Neuronal stem cell (in vitro differentiated cells): ENCODE measurements around the gene EEIG2.

Experiments used
- DNase-seq: peaks from one replicate; pipeline ENCODE4 v3.0.0-alpha.2; 2013; ENCODE audit warnings: low spot score
- H2AFZ ChIP-seq: one replicate; pipeline ENCODE4 v1.6.1; 2013; ENCODE audit warnings: mild to moderate bottlenecking, low read length, inconsistent platforms
- H2AK5ac ChIP-seq: 2 replicates; pipeline ENCODE4 v1.6.1; 2013; ENCODE audit warnings: low read depth, mild to moderate bottlenecking, inconsistent platforms, low read length, moderate library complexity, mixed read lengths
- H2BK120ac ChIP-seq: 2 replicates; pipeline ENCODE4 v1.6.1; 2013; ENCODE audit warnings: low read depth, mild to moderate bottlenecking, inconsistent platforms, low read length, moderate library complexity, mixed read lengths
- H2BK12ac ChIP-seq: one replicate; pipeline ENCODE4 v1.6.1; 2013; ENCODE audit warnings: low read length, inconsistent platforms
- H2BK15ac ChIP-seq: 2 replicates; pipeline ENCODE4 v1.6.1; 2013; ENCODE audit warnings: mild to moderate bottlenecking, low read length, inconsistent platforms, mixed read lengths
- H2BK5ac ChIP-seq: one replicate; pipeline ENCODE4 v1.6.1; 2013; ENCODE audit warnings: inconsistent platforms, mild to moderate bottlenecking, low read length, moderate library complexity
- H3K14ac ChIP-seq: one replicate; pipeline ENCODE4 v1.6.1; 2013; ENCODE audit warnings: low read length, inconsistent platforms
- H3K18ac ChIP-seq: 2 replicates; pipeline ENCODE4 v1.6.1; 2013; ENCODE audit warnings: low read length, inconsistent platforms
- H3K23ac ChIP-seq: 2 replicates; pipeline ENCODE4 v1.6.1; 2013; ENCODE audit warnings: low read depth, mild to moderate bottlenecking, mixed read lengths, low read length, inconsistent platforms; ENCODE audit not compliant: poor library complexity
- H3K27ac ChIP-seq: replicated peaks from 3 replicates; pipeline ENCODE4 v1.5.1; 2013; ENCODE audit warnings: low read length, inconsistent platforms
- H3K27me3 ChIP-seq, 3 experiments: 2 replicates each; pipeline ENCODE4 v1.6.1; 2013; ENCODE audit warnings: low read length in 3 of 3, mild to moderate bottlenecking in 2 of 3, inconsistent platforms in 1 of 3, low read depth in 1 of 3, mixed read lengths in 1 of 3, moderate library complexity in 1 of 3; ENCODE audit not compliant: control insufficient read depth in 3 of 3, insufficient read depth in 3 of 3
- H3K36me3 ChIP-seq, 2 donors: replicated peaks in 1 of 2; 2 replicates each; pipeline ENCODE4 v1.6.1; 2013; ENCODE audit warnings: low read length in 2 of 2; ENCODE audit not compliant: control insufficient read depth in 2 of 2, insufficient read depth in 2 of 2
- H3K4ac ChIP-seq: 2 replicates; pipeline ENCODE4 v1.6.1; 2013; ENCODE audit warnings: inconsistent platforms, mild to moderate bottlenecking, low read length, moderate library complexity
- H3K4me1 ChIP-seq, 2 donors: 1 replicate in 1 of 2; 2 replicates in 1 of 2; pipeline ENCODE4 v1.6.1; 2013; ENCODE audit warnings: low read length in 2 of 2, low read depth in 1 of 2; ENCODE audit not compliant: control insufficient read depth in 2 of 2, insufficient read depth in 1 of 2
- H3K4me2 ChIP-seq: one replicate; pipeline ENCODE4 v1.6.1; 2013; ENCODE audit warnings: mild to moderate bottlenecking, low read length, inconsistent platforms; ENCODE audit not compliant: insufficient read depth, poor library complexity, severe bottlenecking
- H3K4me3 ChIP-seq, 2 donors: 2 replicates each; pipeline ENCODE4 v1.5.1; 2013; ENCODE audit warnings: low read length in 2 of 2, mild to moderate bottlenecking in 2 of 2, inconsistent platforms in 1 of 2, moderate library complexity in 1 of 2
- H3K79me1 ChIP-seq: one replicate; pipeline ENCODE4 v1.6.1; 2013; ENCODE audit warnings: low read depth, mild to moderate bottlenecking, inconsistent platforms, low read length, moderate library complexity
- H3K9ac ChIP-seq: one replicate; pipeline ENCODE4 v1.6.1; 2013; ENCODE audit warnings: mild to moderate bottlenecking, low read depth, low read length, inconsistent platforms; ENCODE audit not compliant: poor library complexity
- H3K9me3 ChIP-seq, 2 donors: replicated peaks in 1 of 2; 2 replicates each; pipeline versions ENCODE3 to v1.6.1; 2013; ENCODE audit warnings: low read length in 2 of 2, mild to moderate bottlenecking in 2 of 2, inconsistent platforms in 1 of 2, low read depth in 1 of 2, mixed read lengths in 1 of 2, moderate library complexity in 1 of 2; ENCODE audit not compliant: control insufficient read depth in 2 of 2, insufficient read depth in 1 of 2
- H4K8ac ChIP-seq: one replicate; pipeline ENCODE4 v1.6.1; 2013; ENCODE audit warnings: low read depth, mild to moderate bottlenecking, inconsistent platforms, low read length, moderate library complexity
- H4K91ac ChIP-seq: one replicate; pipeline ENCODE4 v1.6.1; 2013; ENCODE audit warnings: low read length, low read depth, mild to moderate bottlenecking, inconsistent platforms; ENCODE audit not compliant: poor library complexity
- WGBS, 2 donors: extraction: QIAGEN DNeasy Blood & Tissue Kit; methylation state at CpG; one replicate each; pipeline ENCODE4 v1.1.7; 2013; ENCODE audit warnings: missing lambda C conversion rate in 2 of 2, mixed read lengths in 1 of 2; ENCODE audit not compliant: insufficient read length in 2 of 2, insufficient replicate concordance in 1 of 2; ENCODE audit errors: extremely low coverage in 2 of 2; 5-methylcytosine and 5-hydroxymethylcytosine counted together

EEIG2 gene

DNA sequence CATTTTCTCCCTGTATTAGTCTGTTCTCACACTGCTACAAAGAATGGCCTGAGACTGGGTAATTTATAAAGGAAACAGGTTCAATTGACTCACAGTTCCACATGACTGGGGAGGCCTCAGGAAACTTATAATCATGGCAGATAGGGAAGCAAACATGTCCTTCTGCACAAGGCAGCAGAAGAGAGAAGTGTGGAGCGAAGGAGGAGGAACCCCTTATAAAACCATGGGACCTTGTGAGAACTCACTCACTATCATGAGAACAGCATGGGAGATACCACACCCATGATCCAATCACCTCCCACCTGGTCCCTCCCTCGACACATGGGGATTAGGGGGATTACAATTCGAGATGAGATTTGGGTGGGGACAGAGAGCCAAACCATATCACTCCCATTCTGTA is 35.2 kb upstream of the EEIG2 start:
- Histone ChIP-seq H2BK15ac (no peak overlapping the region), H3K14ac (no peak overlapping the region), H2BK5ac (no peak overlapping the region), H2AFZ (no peak overlapping the region), H3K27ac (no peak overlapping the region), H3K4me2 (no peak overlapping the region), H3K23ac (no peak overlapping the region), H3K4me1 (no peaks in the 10 kb centered on the region), H4K8ac (no peak overlapping the region), H4K91ac (no peak overlapping the region), H3K9ac (no peak overlapping the region), H3K18ac (no peak overlapping the region), H3K4ac (no peak overlapping the region), H3K36me3 (no peaks in the 10 kb centered on the region), H3K9me3 (no peaks in the 10 kb centered on the region), H2BK120ac (no peak overlapping the region), H3K79me1 (no peaks in the 10 kb centered on the region), H2BK12ac (no peak overlapping the region), H2AK5ac (no peak overlapping the region), H3K27me3 (peaks cover 0 to under 1% (median 0%) of the 10 kb centered on the region in 3 experiments), H3K4me3 (no peak overlapping the region)
- no peak for DNase-seq
- WGBS, 2 donors = no CpG with 5 or more reads among the region's 3 CpGs

DNA sequence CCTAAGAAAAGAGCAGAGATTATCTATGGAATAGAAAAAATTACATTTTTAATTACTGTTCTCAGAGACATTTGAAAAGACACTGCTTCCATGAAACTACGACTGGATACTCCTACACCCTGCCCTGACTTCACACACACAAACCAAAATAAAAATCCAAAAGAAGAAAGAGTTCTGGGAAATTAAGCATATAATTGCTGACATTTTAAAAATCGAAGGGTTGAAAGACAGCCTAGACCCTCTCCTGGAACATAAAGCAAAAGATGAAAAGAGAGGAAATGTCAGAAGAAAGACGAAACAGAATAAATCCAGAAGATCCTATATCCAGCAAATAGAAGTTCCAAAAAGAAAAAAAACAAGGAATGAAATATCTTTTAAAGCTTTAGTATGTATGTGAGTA is 32.8 kb upstream of the EEIG2 start:
- H2BK5ac ChIP-seq = no peak overlapping the region
- H4K8ac ChIP-seq = no peak overlapping the region
- no peak overlapping the region for H3K27ac ChIP-seq
- no peak overlapping the region for H2BK12ac ChIP-seq
- no peaks in the 10 kb centered on the region for H3K79me1 ChIP-seq
- no peak overlapping the region for H2BK15ac ChIP-seq
- H3K4me1 ChIP-seq = no peaks in the 10 kb centered on the region
- no peaks in the 10 kb centered on the region for H3K9me3 ChIP-seq
- peaks cover 0 to 3% (median 1%) of the 10 kb centered on the region in 3 experiments for H3K27me3 ChIP-seq
- WGBS, 2 donors = no CpG with 5 or more reads among the region's 3 CpGs
- no peak overlapping the region for H3K4me2 ChIP-seq
- no peak overlapping the region for H3K14ac ChIP-seq
- no peak overlapping the region for H4K91ac ChIP-seq
- H3K4me3 ChIP-seq = no peak overlapping the region
- no peaks in the 10 kb centered on the region for H3K36me3 ChIP-seq
- no peak overlapping the region for H3K23ac ChIP-seq
- no peak overlapping the region for H3K18ac ChIP-seq
- H3K9ac ChIP-seq = no peak overlapping the region
- H2AFZ ChIP-seq = no peak overlapping the region
- no peak overlapping the region for H3K4ac ChIP-seq
- H2AK5ac ChIP-seq = no peak overlapping the region
- no peak for DNase-seq
- H2BK120ac ChIP-seq = no peak overlapping the region

DNA sequence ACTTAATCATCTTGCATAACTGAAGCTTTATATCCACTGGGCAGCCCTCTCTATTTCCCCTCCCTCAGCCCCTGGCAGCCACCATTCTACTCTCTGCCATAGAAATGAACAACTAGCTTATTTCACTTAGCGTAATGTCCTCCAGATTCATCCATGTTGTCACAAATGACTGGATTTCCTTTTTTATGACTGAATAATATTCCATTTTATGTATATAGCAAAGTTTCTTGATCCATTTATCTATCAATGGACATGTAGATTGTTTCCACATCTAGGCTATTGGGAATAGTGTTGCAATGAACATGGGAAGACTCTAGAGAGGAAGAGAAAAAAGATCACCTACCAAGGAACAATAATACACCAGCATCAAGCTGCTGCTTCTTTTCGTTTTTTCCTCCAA is 32.1 kb upstream of the EEIG2 start:
- no peak overlapping the region for H2BK12ac ChIP-seq
- H3K18ac ChIP-seq = no peak overlapping the region

DNA sequence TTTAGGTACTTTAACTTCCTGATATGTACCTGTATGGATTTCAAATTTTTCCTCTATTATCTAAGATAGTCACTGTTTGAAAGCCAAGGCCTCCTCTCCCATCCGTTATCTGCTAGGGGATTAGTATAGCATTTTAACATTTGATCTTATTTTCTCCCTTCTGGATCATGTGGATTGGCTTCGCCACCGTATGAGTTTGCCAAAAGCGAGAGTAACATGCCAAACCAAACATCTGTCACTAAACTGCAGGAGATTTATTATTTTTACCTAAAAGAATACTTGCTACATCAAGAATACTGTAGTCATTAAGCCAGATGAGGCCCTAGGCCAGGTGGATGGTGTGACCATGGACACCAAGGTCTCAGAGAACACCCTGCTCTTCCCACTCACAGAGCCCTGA is 28.5 kb upstream of the EEIG2 start:
- peaks cover 0 to 3% of the 10 kb centered on the region in 2 donors for H3K9me3 ChIP-seq
- no peak overlapping the region for H2BK5ac ChIP-seq
- no peak overlapping the region for H3K23ac ChIP-seq
- H2BK12ac ChIP-seq = no peak overlapping the region
- H3K9ac ChIP-seq = no peak overlapping the region
- no peak overlapping the region for H4K91ac ChIP-seq
- H3K18ac ChIP-seq = no peak overlapping the region
- H3K14ac ChIP-seq = no peak overlapping the region
- H3K27ac ChIP-seq = no peak overlapping the region
- H2AFZ ChIP-seq = no peak overlapping the region
- H2BK15ac ChIP-seq = no peak overlapping the region
- H3K27me3 ChIP-seq = peaks cover 0 to 3% (median 1%) of the 10 kb centered on the region in 3 experiments
- no peaks in the 10 kb centered on the region for H3K36me3 ChIP-seq
- WGBS, 2 donors = no CpG with 5 or more reads among the region's 4 CpGs
- no peak overlapping the region for H2AK5ac ChIP-seq
- no peak overlapping the region for H2BK120ac ChIP-seq
- DNase-seq = no peak
- H3K4me3 ChIP-seq = no peak overlapping the region
- no peaks in the 10 kb centered on the region for H3K79me1 ChIP-seq
- H3K4ac ChIP-seq = no peak overlapping the region
- H3K4me1 ChIP-seq = peaks cover 0 to 4% of the 10 kb centered on the region in 2 donors
- no peak overlapping the region for H3K4me2 ChIP-seq
- H4K8ac ChIP-seq = no peak overlapping the region

More for the DNA sequence above, 32.1 kb upstream of the EEIG2 start:
- H3K9ac ChIP-seq = no peak overlapping the region
- no peak overlapping the region for H4K8ac ChIP-seq
- no peak overlapping the region for H4K91ac ChIP-seq
- no peak overlapping the region for H2AK5ac ChIP-seq
- H3K27ac ChIP-seq = no peak overlapping the region
- H3K9me3 ChIP-seq = no peaks in the 10 kb centered on the region
- H3K4me3 ChIP-seq = no peak overlapping the region
- H2AFZ ChIP-seq = no peak overlapping the region
- no peaks in the 10 kb centered on the region for H3K36me3 ChIP-seq
- no peak overlapping the region for H3K4me2 ChIP-seq
- no peak overlapping the region for H3K14ac ChIP-seq
- no peak overlapping the region for H2BK5ac ChIP-seq
- no peak overlapping the region for H3K23ac ChIP-seq
- H2BK15ac ChIP-seq = no peak overlapping the region
- H3K79me1 ChIP-seq = no peaks in the 10 kb centered on the region
- WGBS, 2 donors = no CpG with 5 or more reads among the region's 2 CpGs
- H3K27me3 ChIP-seq = peaks cover 0 to 3% (median 1%) of the 10 kb centered on the region in 3 experiments
- H2BK120ac ChIP-seq = no peak overlapping the region
- no peaks in the 10 kb centered on the region for H3K4me1 ChIP-seq
- DNase-seq = no peak
- no peak overlapping the region for H3K4ac ChIP-seq
